Stimulated activated naive CD8-positive, alpha-beta T cell treated with anti-CD3 and anti-CD28 coated beads, Interleukin-15, amount 100 ng/mL, for 72 hours (primary cell): ENCODE measurements around the gene ZNF627.
"Not testable (repeated sequence)": the region's sequence is repeated elsewhere in the genome, so short reads cannot be mapped to it uniquely, and the experiment has no call there.

Experiments used
- ATAC-seq: fragments of 150-1000 bp; cut with Tn5 transposase; 2 replicates; pipeline ENCODE4 v1.10.0; 2021; ENCODE audit warnings: mild to moderate bottlenecking, moderate library complexity
- DNase-seq, 2 donors: peaks; one replicate each; pipeline ENCODE4 v3.0.0; 2021 to 2022
- H3K27ac Mint-ChIP-seq, 2 donors: one replicate each; pipeline ENCODE4 v1.8.0; 2022; ENCODE audit warnings: mild to moderate bottlenecking in 2 of 2, mixed read lengths in 2 of 2, moderate library complexity in 2 of 2
- H3K27me3 Mint-ChIP-seq: one replicate; pipeline ENCODE4 v1.8.0; 2022; ENCODE audit warnings: mixed read lengths
- H3K4me1 Mint-ChIP-seq: one replicate; pipeline ENCODE4 v1.8.0; 2022; ENCODE audit warnings: mild to moderate bottlenecking, mixed read lengths
- H3K4me3 Mint-ChIP-seq, 2 donors: one replicate each; pipeline ENCODE4 v1.8.0; 2022; ENCODE audit warnings: mild to moderate bottlenecking in 2 of 2, mixed read lengths in 2 of 2, moderate library complexity in 1 of 2
- H3K9me3 Mint-ChIP-seq, 2 donors: one replicate each; pipeline ENCODE4 v1.8.0; 2022; ENCODE audit warnings: mixed read lengths in 2 of 2

ZNF627 gene

DNA sequence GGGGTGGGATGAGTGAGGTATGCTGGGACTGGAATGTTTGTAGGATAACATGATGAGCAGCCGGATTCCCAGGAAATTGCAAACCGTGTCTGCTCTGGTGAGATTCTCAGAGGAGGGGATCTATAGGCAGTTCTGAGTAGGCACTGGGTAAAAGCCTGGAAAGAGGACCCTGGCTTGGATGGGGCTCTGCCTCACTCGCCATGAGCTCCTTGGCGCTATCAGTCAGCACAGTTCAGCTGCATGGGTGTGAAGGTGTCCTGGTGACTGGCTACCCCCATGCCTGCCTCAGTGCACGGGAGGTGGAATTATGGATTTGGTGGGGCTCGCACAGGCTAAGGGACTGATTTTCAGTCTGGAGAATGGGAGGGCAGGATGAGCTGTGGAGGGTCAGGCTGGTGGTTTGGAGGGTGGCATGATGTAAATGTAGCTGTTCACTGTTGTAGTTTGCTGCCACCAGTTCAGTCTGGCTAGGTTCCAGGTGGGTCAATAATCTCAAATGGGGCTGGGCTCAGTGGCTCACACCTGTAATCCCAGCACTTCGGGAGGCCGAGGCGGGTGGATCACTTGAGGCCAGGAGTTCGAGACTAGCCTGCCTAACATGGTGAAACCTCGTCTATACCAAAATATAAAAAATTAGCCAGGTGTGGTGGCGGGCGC is 9.2 kb upstream of the ZNF627 start:
- peaks cover 22% of the 10 kb centered on the region for H3K4me1 Mint-ChIP-seq
- no peaks in the 10 kb centered on the region for H3K9me3 Mint-ChIP-seq
- H3K27me3 Mint-ChIP-seq: no peaks in the 10 kb centered on the region
- DNase-seq (no peak), ATAC-seq (peak; percentile 40)
- H3K27ac Mint-ChIP-seq: no peak overlapping the region
- no peak overlapping the region for H3K4me3 Mint-ChIP-seq

DNA sequence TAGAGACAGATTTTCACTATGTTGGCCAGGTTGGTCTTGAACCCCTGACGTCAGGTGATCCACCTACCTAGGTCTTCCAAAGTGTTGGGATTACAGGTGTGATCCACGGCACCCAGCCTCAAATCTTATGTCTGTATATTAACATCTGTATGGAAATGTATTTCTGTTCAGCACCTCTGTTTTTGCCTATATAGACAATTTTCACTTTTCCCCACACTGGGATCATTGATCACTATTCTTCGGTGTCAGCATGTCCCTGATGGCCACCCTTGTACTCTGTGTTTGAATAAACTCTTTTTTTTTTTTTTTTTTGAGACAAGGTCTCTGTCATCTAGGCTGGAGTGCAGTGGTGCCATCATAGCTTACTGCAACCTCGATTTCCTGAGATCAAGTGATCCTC is 3.2 kb upstream of the ZNF627 start:
- DNase-seq: no peak
- H3K4me3 Mint-ChIP-seq: no peak overlapping the region
- no peaks in the 10 kb centered on the region for H3K27me3 Mint-ChIP-seq
- no peak overlapping the region for H3K27ac Mint-ChIP-seq
- no peaks in the 10 kb centered on the region for H3K9me3 Mint-ChIP-seq
- peaks cover 29% of the 10 kb centered on the region for H3K4me1 Mint-ChIP-seq
- ATAC-seq: no peak

DNA sequence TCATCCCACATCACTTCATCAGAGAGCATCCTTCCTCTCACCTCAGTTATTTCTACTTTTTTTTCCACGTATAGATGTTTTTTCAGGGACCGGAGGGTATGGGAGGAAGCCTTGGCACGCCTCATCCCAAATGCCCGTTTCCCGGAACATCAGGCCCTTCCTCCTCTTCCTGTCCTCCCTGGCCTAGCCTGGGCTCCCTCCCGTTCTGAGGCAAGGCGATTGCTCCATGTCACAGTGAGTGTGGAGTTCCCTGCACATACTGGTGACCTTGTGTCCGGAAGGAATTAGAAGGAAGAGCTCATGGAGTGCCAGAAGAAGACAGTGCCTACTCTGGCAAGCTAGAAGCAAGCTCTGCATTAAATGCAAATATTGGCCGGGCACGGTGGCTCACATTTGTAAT is 1.1 kb upstream of the ZNF627 start:
- Mint-ChIP-seq H3K27ac (no peak overlapping the region), H3K4me3 (peak overlapping the region in 1 of 2 donors; percentile 89), H3K4me1 (peaks cover 46% of the 10 kb centered on the region), H3K9me3 (no peaks in the 10 kb centered on the region), H3K27me3 (no peaks in the 10 kb centered on the region)
- DNase-seq (no peak), ATAC-seq (no peak)

DNA sequence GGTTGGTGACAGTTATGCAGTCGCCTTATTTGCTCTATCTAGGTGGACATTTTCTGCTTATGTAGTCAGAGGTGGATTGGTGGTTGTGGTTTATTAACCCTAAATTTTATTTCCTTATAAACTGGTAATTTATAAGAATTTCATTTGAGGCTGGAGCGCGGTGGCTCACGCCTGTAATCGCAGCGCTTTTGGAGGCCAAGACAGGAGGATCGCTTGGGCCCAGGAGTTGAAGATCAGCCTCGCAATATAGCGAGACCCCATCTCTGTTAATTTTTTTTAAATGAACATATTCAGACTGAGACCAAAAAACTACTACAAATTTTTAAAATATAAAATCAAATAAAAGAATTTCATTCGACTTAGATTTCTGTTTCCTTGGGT is 810 bp downstream of the ZNF627 start:
- Mint-ChIP-seq H3K27me3 (no peaks in the 10 kb centered on the region), H3K27ac (peak overlapping the region in 1 of 2 donors; percentile 29), H3K4me3 (peak overlapping the region; percentile 89 to 98), H3K4me1 (peaks cover 46% of the 10 kb centered on the region), H3K9me3 (peaks cover 0 to 5% of the 10 kb centered on the region in 2 donors)
- ATAC-seq (no peak), DNase-seq (no peak)

DNA sequence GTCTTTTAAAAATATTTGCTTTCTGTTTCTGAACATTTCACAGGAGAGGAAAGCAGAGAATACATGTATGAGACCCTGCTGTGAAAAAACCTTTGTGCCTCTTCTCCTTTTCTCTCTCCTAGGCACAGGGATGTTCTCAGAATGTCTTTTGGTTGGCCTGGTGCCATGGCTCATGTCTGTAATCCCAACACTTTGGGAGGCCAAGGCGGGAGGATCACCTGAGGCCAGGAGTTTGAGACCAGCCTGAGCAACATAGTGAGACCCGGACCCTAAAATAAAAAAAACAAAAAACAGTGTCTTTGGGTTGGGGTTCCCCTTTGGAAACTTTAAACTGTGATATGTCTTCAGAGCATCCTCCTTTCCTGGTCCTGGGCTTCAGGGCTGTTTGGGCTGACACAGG is 1.5 kb downstream of the ZNF627 start:
- Mint-ChIP-seq H3K4me1 (peaks cover 46% of the 10 kb centered on the region), H3K27ac (no peak overlapping the region), H3K27me3 (no peaks in the 10 kb centered on the region), H3K4me3 (peak overlapping the region; percentile 48 to 72), H3K9me3 (peaks cover 0 to 7% of the 10 kb centered on the region in 2 donors)
- ATAC-seq (no peak), DNase-seq (no peak)

GRCh38 chr19:11599704-11600103 is 2.4 kb downstream of the ZNF627 start:
- DNase-seq, H3K4me3 Mint-ChIP-seq, ATAC-seq, H3K27me3 Mint-ChIP-seq, H3K27ac Mint-ChIP-seq: not testable (repeated sequence)
- peaks cover 46% of the 10 kb centered on the region for H3K4me1 Mint-ChIP-seq
- peaks cover 4 to 12% of the 10 kb centered on the region in 2 donors for H3K9me3 Mint-ChIP-seq

- H3K9me3 Mint-ChIP-seq: peaks cover 21 to 35% of the 10 kb centered on the region in 2 donors
- ATAC-seq (no peak), DNase-seq (no peak)
- H3K4me3 Mint-ChIP-seq: no peak overlapping the region
- H3K27ac Mint-ChIP-seq: no peak overlapping the region
- no peaks in the 10 kb centered on the region for H3K4me1 Mint-ChIP-seq
- H3K27me3 Mint-ChIP-seq: no peaks in the 10 kb centered on the region
These were observed 9.2 kb downstream of the ZNF627 start for GRCh38 chr19:11606484-11606883.

GRCh38 chr19:11611730-11612129 is 14.4 kb downstream of the ZNF627 start:
- H3K4me3 Mint-ChIP-seq: no peak overlapping the region
- H3K27me3 Mint-ChIP-seq: no peaks in the 10 kb centered on the region
- peaks cover 6% of the 10 kb centered on the region for H3K4me1 Mint-ChIP-seq
- no peak for DNase-seq
- H3K9me3 Mint-ChIP-seq: peaks cover 15 to 21% of the 10 kb centered on the region in 2 donors
- no peak overlapping the region for H3K27ac Mint-ChIP-seq
- no peak for ATAC-seq

DNA sequence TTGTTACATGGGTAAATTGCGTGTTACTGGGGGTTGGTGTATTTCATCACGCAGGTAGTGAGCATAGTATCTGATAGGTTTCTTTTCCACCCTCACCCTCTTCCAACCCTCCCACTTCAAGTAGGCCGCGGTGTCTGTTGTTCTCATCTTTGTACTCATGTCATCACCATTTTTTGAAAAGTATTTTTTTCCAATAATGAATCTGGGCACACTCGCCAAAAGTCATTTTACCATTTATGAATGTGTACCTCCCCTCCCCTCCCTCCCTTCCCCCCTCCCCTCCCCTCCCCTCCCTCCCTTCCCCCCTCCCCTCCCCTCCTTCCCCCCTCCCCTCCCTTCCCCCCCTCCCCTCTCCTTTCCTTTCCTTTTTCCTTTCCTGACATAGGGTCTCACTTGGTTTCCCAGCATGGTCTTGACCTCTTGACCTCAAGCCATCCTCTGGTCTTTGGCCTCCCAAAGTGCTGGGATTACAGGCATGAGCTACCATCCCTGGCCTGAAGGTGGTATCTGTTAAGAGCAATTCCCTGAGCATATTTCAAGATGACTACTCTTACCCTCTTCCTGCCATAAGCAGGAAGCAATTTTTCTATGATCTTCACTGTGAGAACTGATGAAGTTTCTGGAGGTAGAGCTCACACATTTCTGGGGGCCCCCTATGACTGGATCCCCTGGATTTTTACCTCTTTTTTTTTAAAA is 15.7 kb downstream of the ZNF627 start:
- H3K4me1 Mint-ChIP-seq: peaks cover 6% of the 10 kb centered on the region
- peak; percentile 52 for ATAC-seq

GRCh38 chr19:11617180-11618062 is 20.1 kb downstream of the ZNF627 start:
- Mint-ChIP-seq H3K27ac (no peak overlapping the region), H3K4me3 (no peak overlapping the region), H3K9me3 (peaks cover 20 to 45% of the 10 kb centered on the region in 2 donors), H3K27me3 (no peaks in the 10 kb centered on the region), H3K4me1 (peaks cover 6% of the 10 kb centered on the region)
- DNase-seq (no peak), ATAC-seq (no peak)

More for the DNA sequence above, 15.7 kb downstream of the ZNF627 start:
- peak overlapping the region in 1 of 2 donors; percentile 88 for H3K27ac Mint-ChIP-seq
- peak overlapping the region in 1 of 2 donors; percentile 69 for H3K4me3 Mint-ChIP-seq
- H3K9me3 Mint-ChIP-seq: peaks cover 17 to 24% of the 10 kb centered on the region in 2 donors
- DNase-seq: no peak
- H3K27me3 Mint-ChIP-seq: no peaks in the 10 kb centered on the region

GRCh38 chr19:11620553-11620952 is 23.3 kb downstream of the ZNF627 start:
- H3K27ac Mint-ChIP-seq: no peak overlapping the region
- peaks cover 16 to 39% of the 10 kb centered on the region in 2 donors for H3K9me3 Mint-ChIP-seq

GRCh38 chr19:11622401-11622800 is 25.1 kb downstream of the ZNF627 start:
- H3K27ac Mint-ChIP-seq, DNase-seq, H3K4me3 Mint-ChIP-seq, ATAC-seq, H3K27me3 Mint-ChIP-seq: not testable (repeated sequence)
- Mint-ChIP-seq H3K9me3 (peaks cover 7 to 28% of the 10 kb centered on the region in 2 donors), H3K4me1 (peaks cover 14% of the 10 kb centered on the region)

More at GRCh38 chr19:11620553-11620952, 23.3 kb downstream of the ZNF627 start:
- DNase-seq (no peak), ATAC-seq (no peak)
- Mint-ChIP-seq H3K4me3 (no peak overlapping the region), H3K4me1 (peaks cover 14% of the 10 kb centered on the region), H3K27me3 (no peaks in the 10 kb centered on the region)

- H3K27me3 Mint-ChIP-seq: peaks cover 8% of the 10 kb centered on the region
- H3K4me3 Mint-ChIP-seq: peak overlapping the region in 1 of 2 donors; percentile 76
- H3K9me3 Mint-ChIP-seq: peaks cover 0 to 14% of the 10 kb centered on the region in 2 donors
- peaks cover 14% of the 10 kb centered on the region for H3K4me1 Mint-ChIP-seq
- DNase-seq (no peak), ATAC-seq (peak; percentile 56)
- no peak overlapping the region for H3K27ac Mint-ChIP-seq
These were observed 26.8 kb downstream of the ZNF627 start for GRCh38 chr19:11624069-11624463.

- Mint-ChIP-seq H3K4me1 (peaks cover 14% of the 10 kb centered on the region), H3K4me3 (no peak overlapping the region), H3K27ac (peak overlapping the region in 1 of 2 donors; percentile 4), H3K9me3 (peaks cover 0 to under 1% of the 10 kb centered on the region in 2 donors), H3K27me3 (peaks cover 17% of the 10 kb centered on the region)
- no peak for ATAC-seq
- no peak for DNase-seq
These were observed 29.0 kb downstream of the ZNF627 start for GRCh38 chr19:11626252-11626651.

GRCh38 chr19:11633223-11633622 is 35.9 kb downstream of the ZNF627 start:
- Mint-ChIP-seq H3K27me3 (peaks cover 9% of the 10 kb centered on the region), H3K27ac (no peak overlapping the region), H3K4me1 (no peaks in the 10 kb centered on the region), H3K4me3 (no peak overlapping the region), H3K9me3 (peaks cover 12 to 18% of the 10 kb centered on the region in 2 donors)
- no peak for ATAC-seq
- DNase-seq: no peak
